HG03095 (cell line): ENCODE data around the gene NSFL1C.

Source experiments
- ATAC-seq: cut with Tn5 transposase; IDR thresholded peaks from one replicate; pipeline ENCODE4 v1.9.1; 2021; ENCODE audit warnings: moderate library complexity; ENCODE audit not compliant: unreplicated experiment

The NSFL1C gene

DNA sequence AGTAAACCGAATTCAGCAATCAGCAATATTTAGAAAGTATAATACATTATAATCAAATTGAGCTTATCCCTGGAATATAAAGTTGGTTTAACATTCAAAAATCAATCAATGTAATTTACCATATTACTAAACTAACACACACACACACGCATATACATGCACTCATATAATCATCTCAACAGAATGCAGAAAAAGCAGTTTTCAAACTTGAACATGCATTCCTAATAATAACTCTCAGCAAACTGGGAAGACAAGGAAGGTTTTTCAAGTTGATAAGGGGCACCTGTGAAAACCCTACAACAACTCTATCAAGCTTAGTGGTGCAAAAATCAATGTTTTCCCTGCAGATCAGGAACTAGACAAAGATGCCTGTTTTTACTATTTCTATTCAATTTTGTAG lies 19.9 kb upstream of the NSFL1C start:
- ATAC-seq, result no peak

DNA sequence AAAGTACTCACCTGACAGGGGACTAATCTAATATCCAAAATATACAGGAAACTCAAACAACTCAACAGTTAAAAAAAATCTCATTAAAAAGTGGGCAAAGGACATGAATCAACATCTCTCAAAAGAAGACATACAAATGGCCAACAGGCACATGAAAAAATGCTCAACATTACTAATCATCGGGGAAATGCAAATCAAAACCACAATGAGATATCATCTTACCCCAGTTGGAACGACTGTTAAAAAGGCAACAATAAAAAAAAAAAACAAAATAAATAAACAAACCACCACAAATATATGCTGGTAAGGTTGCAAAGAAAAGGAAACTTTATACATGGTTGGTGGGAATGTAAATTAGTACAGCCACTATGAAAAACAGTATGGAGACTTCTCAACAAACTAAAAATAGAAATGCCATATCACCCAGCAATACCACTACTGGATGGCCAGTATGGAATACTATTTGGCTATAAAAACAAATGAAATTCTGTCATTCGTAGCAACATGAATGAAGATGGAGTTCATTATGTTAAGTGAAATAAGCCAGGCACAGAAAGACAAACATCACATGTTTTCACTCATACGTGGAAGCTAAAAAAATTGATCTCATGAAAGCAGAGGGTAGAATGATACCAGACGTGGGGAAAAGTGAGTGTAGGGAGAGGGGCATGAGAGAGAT lies 17.9 kb upstream of the NSFL1C start:
- no peak for ATAC-seq

- no peak for ATAC-seq
Observed at GRCh38 chr20:1479831-1480595, 13.4 kb upstream of the NSFL1C start.

DNA sequence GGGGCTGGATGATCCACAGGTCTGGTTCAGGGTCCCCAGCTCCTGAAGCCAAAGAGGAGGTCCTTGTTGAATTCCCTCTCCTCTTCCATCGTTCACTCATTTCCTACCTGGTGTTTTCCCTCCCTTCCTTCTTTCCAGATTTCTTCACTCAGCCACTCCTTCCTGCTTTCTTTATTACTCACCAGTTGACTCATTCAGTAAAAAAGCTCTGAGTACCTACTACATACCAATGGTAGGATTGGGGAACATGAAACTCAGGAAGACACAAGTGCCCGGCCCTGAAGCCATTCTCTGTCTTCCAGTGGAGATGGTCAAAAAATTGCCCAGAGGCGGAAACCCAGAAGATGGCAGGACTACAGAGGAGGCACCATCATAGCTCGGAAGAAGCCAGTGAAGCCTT lies 11.9 kb upstream of the NSFL1C start:
- no peak for ATAC-seq

DNA sequence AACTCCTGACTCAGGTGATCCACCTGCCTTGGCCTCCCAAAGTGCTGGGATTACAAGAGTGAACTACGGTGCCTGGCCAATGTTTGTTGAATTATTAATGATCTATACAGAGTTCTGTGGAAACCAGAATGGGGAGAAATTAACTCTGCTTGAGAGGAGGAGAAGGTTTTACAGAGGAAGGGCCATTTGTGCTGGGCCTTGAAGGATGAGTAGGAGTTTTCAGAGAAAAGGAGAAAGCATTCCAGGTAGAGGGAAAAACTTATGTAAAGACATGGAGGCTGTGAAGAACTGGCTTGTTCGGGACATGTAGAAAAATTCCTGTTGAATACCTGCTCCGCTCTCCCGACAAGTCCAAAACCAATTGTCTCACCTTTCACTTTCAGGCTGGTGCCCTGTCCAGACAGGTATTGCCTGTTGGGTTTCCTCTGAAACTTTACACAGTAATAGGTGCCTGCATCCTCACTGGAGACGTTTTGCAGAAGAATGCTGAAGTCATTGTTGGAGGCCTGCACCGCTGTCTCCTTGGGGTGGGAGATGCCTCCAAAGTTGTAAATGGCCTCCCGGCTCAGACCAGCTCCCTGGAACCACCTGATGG lies 11.3 kb upstream of the NSFL1C start:
- no peak for ATAC-seq

- ATAC-seq, result no peak
Observed at GRCh38 chr20:1474817-1475603, 8.4 kb upstream of the NSFL1C start.

- no peak for ATAC-seq
Observed at GRCh38 chr20:1474325-1474724, 7.7 kb upstream of the NSFL1C start.

DNA sequence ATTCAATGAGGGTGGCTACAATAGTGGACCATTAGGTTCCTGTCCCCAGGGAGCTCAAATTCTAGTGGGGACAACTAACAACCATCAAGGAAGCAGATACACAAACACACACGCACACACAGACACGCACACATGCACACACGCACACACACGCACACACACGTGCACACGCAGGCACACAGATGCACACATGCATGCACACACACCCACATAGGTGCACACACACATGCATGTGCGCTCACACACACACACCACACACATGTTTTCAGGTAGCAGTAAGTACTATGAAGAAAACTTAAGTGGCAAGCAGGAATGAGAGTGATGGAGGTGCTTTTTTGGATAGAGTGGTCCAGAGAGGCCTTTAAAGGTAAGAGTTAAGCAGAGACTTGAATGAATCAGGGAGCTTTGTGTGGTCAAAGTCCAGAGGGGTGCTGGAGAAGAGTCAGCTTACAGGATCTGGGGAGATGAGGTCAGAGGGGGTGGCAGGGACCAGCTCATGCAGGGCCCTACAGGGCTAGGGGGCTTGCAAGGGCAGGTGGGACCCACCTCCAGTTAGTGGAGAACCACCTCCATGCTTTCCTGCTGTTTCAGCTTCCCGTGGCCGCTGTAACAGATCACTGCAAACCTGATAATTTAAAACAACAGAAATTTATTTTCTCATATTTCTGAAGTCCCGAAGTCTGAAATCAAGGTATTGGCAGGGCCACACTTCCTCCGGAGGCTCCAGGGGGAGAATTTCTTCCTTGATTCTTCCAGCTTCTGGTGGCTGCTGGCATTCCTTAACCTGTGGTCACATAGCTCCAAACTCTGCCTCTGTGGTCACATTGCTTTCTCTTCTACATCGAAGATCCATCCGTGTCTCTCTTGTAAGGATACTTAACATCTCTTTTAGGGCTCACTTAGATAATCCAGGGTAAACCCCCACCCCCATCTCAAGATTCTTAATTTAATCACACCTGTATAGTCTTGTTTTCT lies 6.9 kb upstream of the NSFL1C start:
- ATAC-seq, result no peak

- no peak for ATAC-seq
Observed at GRCh38 chr20:1472556-1473245, 6.1 kb upstream of the NSFL1C start.

GRCh38 chr20:1471242-1471641 lies 4.6 kb upstream of the NSFL1C start:
- no peak for ATAC-seq

GRCh38 chr20:1469925-1470571 lies 3.4 kb upstream of the NSFL1C start:
- ATAC-seq, result no peak

DNA sequence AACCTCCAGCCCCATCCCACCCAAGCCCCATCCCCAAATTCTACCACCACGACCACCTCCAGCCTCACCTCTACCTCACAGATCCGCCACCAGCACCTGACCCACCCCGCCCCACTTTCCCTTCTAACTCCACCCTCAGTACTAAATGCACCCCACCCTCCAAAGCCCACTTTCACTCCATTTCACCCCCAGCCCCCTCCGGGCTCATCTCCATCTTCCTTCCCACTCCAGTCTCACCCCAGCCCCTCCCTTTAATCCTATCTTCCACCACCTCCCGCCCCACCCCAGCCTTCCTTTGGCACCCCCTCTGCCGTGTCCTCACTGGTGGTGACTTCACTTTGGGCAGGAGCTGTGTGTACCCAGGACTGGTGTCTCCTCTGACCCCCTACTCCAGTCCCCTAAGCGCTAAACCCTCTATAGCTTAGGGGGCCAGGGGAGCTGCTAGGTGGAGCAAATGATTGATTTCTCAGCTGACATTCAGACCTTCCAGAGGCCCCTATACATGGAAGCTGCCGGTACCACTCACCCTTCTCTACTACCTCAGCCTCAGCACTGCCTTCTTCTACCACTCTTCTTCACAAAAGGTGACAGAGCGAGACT lies 2.8 kb upstream of the NSFL1C start:
- no peak for ATAC-seq

DNA sequence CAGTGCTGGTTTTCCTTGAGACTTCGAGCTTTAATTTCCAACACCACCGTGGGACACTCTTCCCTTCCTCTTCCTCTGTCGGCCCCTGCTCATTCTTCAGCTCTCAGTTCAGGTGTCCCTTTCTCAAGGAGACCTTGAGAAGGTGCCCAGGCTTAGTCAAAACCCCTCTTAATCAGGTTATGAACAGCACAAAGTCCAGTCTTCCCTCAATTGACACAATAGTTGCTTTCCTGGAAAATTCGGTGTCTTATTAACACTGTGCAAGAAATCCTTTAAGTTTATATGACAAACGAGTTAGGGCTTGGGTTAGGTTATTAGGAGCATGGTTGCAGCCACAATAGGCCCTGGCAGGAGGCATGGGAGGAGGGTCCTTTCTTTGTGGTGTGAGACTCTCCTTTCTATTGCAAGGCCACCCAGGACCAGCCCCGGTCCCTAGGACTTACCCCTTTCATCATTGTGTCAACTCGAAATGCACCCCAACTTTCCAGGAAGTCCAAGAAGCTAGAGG lies 1.5 kb upstream of the NSFL1C start:
- no peak for ATAC-seq

DNA sequence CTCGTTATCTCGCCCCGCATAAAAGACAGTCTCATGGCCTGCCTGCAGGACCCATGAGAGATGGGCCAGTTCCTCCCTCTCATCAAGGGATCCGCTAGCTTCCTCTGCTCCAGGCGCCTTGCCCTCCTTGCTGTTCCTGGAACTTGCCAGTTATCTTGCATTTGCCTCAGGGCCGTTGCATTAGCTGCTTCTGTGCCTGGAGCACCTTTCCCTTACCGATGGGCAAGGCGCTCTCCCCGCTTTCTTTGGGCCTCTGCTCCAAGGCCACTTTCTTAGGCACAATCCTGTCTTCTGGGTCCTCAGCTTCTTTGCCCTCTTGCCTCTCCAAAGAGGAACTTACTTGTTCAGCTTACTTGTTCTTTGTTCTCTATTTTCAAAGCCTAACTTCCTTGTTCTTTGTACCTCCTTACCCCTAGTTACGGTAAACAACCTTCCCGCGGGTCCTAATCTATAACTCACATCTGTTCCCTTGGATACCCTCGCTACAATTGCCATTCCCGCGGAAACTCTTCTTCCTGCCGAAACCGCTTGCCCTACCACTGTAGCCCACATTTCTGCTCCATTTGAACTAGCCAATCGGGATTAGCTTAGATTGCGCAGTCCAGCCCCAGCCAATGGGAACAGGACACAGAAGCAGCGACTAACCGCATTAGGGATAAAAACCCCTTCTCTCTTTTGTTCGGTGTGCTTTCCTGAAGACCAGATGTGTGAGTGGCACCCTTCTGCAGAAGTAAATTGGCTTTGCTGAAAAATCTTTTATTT lies 887 bp upstream of the NSFL1C start:
- ATAC-seq, result no peak

DNA sequence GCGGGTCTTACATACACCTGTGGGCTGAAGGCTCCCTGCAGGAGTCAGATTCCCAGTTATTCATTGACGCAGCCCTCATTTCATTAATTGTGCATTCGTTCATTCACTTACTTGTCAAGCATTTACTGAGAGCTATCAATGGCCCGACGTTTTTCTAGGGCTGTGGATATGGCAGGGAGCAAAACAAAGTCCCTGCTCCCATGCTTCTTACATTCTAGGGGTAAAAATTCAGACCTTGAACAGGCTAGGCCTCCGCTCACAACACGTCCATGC lies 369 bp upstream of the NSFL1C start:
- no peak for ATAC-seq

GRCh38 chr20:1465470-1466210 lies 1.0 kb downstream of the NSFL1C start:
- no peak for ATAC-seq

- no peak for ATAC-seq
Observed at GRCh38 chr20:1463971-1464570, 2.6 kb downstream of the NSFL1C start.
